Hair follicle dermal papilla cell (primary cell): ENCODE data around the gene SYCP3. TPM values are rescaled to one million over a fixed set of nuclear protein-coding genes. Genes with fewer than 3 reads are reported as not detected.

Experiments
- small RNA-seq: library from RNA; depleted of rRNA; stranded (forward); fragments of <200 nt; gene quantifications from one replicate; pipeline ENCODE3, GENCODE V24; 2012
- total RNA-seq: library from RNA; depleted of rRNA; stranded (reverse); fragments of >200 nt; gene quantifications from 2 replicates; pipeline ENCODE4 v1.2.3, GENCODE V29; 2012

SYCP3 gene
- total RNA-seq, result 0.16 TPM in 1 of 2 replicates, not detected in the other

GRCh38 chr12:101738920-101739665 is at the start of gene SYCP3:
Gene SYCP3, minus strand, starts transcription at chr12:101739462. Its CDS starts 1,527 bp downstream, at chr12:101737935.

GRCh38 chr12:101697197-101697929 is 41.9 kb downstream of the SYCP3 start, which contains the start of gene CHPT1:
Gene CHPT1, plus strand, starts transcription at chr12:101697640. Its CDS starts 222 bp downstream, at chr12:101697862.

Small RNA genes lying within 50 kb of the gene (small RNA-seq; reads per million reads assigned to genes)
- not detected for gene RNA5SP368
- not detected for gene RNU6-101P
- gene RNY1P16, result not detected

Other genes starting within 250 kb of the SYCP3 start
- gene MYBPC1, start 144.5 kb downstream of the SYCP3 start, total RNA-seq, result not detected in 2 replicates
- 33.0 and 41.2 TPM in 2 replicates for gene CHPT1, start 41.8 kb downstream of the SYCP3 start, total RNA-seq
- gene GNPTAB, start 91.5 kb upstream of the SYCP3 start, total RNA-seq, result 36.0 and 44.2 TPM in 2 replicates
- 95.7 and 108 TPM in 2 replicates for gene DRAM1, start 138.1 kb upstream of the SYCP3 start, total RNA-seq